OCI-LY1 (cell line): ENCODE measurements around the gene PIGN.
A peak's percentile ranks its signal among the peaks of the same experiment; 100 is the strongest.

ENCODE experiments used
- H2AFZ ChIP-seq: fragments of 200-600 bp; sonication (generic), shearing (Covaris generic); 2 replicates; pipeline ENCODE4 v1.6.0; 2014; ENCODE audit warnings: antibody characterized with exemption, mild to moderate bottlenecking, low read length
- H3F3A ChIP-seq: fragments of 200-600 bp; sonication (generic), shearing (Covaris generic); 2 replicates; pipeline ENCODE4 v1.6.0; 2014; ENCODE audit warnings: mild to moderate bottlenecking, antibody characterized with exemption, low read length, moderate library complexity; ENCODE audit not compliant: insufficient read depth
- H3K27ac ChIP-seq: fragments of 200-600 bp; sonication (generic); 2 replicates; pipeline ENCODE4 v1.5.1; 2014; ENCODE audit warnings: low read length, mixed run types, mild to moderate bottlenecking, low read depth; ENCODE audit not compliant: poor library complexity, severe bottlenecking
- H3K27me3 ChIP-seq: fragments of 200-600 bp; sonication (generic); 2 replicates; pipeline ENCODE4 v1.6.0; 2014; ENCODE audit warnings: antibody characterized with exemption, mild to moderate bottlenecking, low read length, moderate library complexity; ENCODE audit not compliant: insufficient read depth
- H3K36me3 ChIP-seq: fragments of 200-600 bp; sonication (generic); 2 replicates; pipeline ENCODE4 v1.6.1; 2014; ENCODE audit warnings: mild to moderate bottlenecking, antibody characterized with exemption, low read length, moderate library complexity, mixed read lengths; ENCODE audit not compliant: insufficient read depth
- H3K4me1 ChIP-seq: fragments of 200-600 bp; sonication (generic); 2 replicates; pipeline ENCODE4 v1.5.1; 2014; ENCODE audit warnings: mild to moderate bottlenecking, low read length, moderate library complexity; ENCODE audit not compliant: insufficient read depth, severe bottlenecking
- H3K4me2 ChIP-seq: fragments of 200-600 bp; sonication (generic), shearing (Covaris generic); 2 replicates; pipeline ENCODE4 v1.6.1; 2014; ENCODE audit warnings: low read length
- H3K4me3 ChIP-seq: fragments of 200-600 bp; sonication (generic); 2 replicates; pipeline ENCODE4 v1.5.1; 2014; ENCODE audit warnings: low read length, low read depth, mild to moderate bottlenecking, mixed read lengths; ENCODE audit not compliant: poor library complexity, severe bottlenecking
- H3K79me2 ChIP-seq: fragments of 200-600 bp; shearing (Covaris generic); 2 replicates; pipeline ENCODE4 v1.6.1; 2016; ENCODE audit warnings: mixed run types, low read length, mixed read lengths; ENCODE audit not compliant: insufficient read depth
- H3K9ac ChIP-seq: fragments of 200-600 bp; sonication (generic), shearing (Covaris generic); 2 replicates; pipeline ENCODE4 v1.6.1; 2014; ENCODE audit warnings: mild to moderate bottlenecking, low read length, mixed read lengths
- H3K9me2 ChIP-seq: fragments of 200-600 bp; sonication (generic), shearing (Covaris generic); 2 replicates; pipeline ENCODE4 v1.6.1; 2014; ENCODE audit warnings: low read depth, mild to moderate bottlenecking, low read length, mixed read lengths
- H3K9me3 ChIP-seq: fragments of 200-600 bp; shearing (Covaris generic); 2 replicates; pipeline ENCODE4 v1.6.1; 2014; ENCODE audit warnings: low read length, mixed read lengths
- H4K20me1 ChIP-seq: fragments of 200-600 bp; sonication (generic), shearing (Covaris generic); 2 replicates; pipeline ENCODE4 v1.6.0; 2016; ENCODE audit warnings: mild to moderate bottlenecking, low read length; ENCODE audit not compliant: insufficient read depth
- EZH2 ChIP-seq: fragments of 200-600 bp; sonication (generic), shearing (Covaris generic); IDR thresholded peaks from 2 replicates; pipeline ENCODE4 v1.8.0; 2017; ENCODE audit warnings: borderline replicate concordance, mixed run types, mild to moderate bottlenecking, antibody characterized with exemption, low read length, moderate library complexity, mixed read lengths
- TF ChIP-seq, protein P1 (sequence below): fragments of 200-600 bp; sonication (generic), shearing (Covaris generic); IDR thresholded peaks from 2 replicates; pipeline ENCODE4 v1.5.1; 2017; ENCODE audit warnings: mild to moderate bottlenecking, antibody characterized with exemption, low read length, moderate library complexity, mixed read lengths

The PIGN gene

GRCh38 chr18:62138461-62139235 lies 48.2 kb downstream of the PIGN start:
- Histone ChIP-seq H3K36me3 (peaks cover 20% of the 10 kb centered on the region), H3K27me3 (no peaks in the 10 kb centered on the region), H3F3A (no peaks in the 10 kb centered on the region), H3K9me3 (no peaks in the 10 kb centered on the region), H3K4me1 (no peaks in the 10 kb centered on the region), H3K79me2 (no peaks in the 10 kb centered on the region), H3K9me2 (no peaks in the 10 kb centered on the region), H2AFZ (no peak overlapping the region), H3K4me2 (no peak overlapping the region), H3K27ac (no peak overlapping the region), H4K20me1 (no peaks in the 10 kb centered on the region), H3K9ac (no peak overlapping the region), H3K4me3 (no peak overlapping the region)
- TF ChIP-seq, protein P1, sequence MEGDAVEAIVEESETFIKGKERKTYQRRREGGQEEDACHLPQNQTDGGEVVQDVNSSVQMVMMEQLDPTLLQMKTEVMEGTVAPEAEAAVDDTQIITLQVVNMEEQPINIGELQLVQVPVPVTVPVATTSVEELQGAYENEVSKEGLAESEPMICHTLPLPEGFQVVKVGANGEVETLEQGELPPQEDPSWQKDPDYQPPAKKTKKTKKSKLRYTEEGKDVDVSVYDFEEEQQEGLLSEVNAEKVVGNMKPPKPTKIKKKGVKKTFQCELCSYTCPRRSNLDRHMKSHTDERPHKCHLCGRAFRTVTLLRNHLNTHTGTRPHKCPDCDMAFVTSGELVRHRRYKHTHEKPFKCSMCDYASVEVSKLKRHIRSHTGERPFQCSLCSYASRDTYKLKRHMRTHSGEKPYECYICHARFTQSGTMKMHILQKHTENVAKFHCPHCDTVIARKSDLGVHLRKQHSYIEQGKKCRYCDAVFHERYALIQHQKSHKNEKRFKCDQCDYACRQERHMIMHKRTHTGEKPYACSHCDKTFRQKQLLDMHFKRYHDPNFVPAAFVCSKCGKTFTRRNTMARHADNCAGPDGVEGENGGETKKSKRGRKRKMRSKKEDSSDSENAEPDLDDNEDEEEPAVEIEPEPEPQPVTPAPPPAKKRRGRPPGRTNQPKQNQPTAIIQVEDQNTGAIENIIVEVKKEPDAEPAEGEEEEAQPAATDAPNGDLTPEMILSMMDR, result no peak

DNA sequence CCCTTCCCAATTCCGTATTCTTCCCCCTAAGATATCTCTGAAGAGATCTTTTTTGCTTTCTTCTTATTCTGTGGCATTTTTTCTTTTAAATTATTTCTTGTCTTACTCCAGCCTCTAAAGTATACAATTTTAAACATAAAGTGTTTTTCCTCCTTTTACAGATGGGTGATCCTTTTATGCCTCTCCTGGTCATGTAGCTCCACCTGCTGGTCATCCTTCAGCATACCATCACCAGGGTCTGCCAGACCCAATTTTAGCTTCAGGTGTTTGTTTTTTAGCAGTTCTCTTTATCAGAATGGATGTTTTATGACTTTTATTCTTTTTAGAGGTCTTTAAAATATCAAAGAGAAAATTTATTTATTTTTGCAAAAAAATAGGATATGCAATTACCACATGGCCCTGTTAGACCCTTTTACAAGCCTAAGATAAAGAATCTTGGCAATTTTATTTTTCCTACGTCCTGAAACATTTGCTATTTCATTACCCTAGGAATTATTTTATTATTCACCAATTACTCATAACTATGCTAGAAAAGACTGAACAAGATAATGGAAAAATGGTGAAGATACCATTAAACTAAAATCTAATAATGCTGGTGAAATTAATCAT lies 55.5 kb downstream of the PIGN start:
- H3F3A ChIP-seq, result no peaks in the 10 kb centered on the region
- no peaks in the 10 kb centered on the region for H3K27me3 ChIP-seq

GRCh38 chr18:62128157-62128556 lies 58.7 kb downstream of the PIGN start:
- Histone ChIP-seq H2AFZ (no peak overlapping the region), H3K4me2 (no peak overlapping the region), H3K4me3 (no peak overlapping the region), H3K9ac (no peak overlapping the region), H3K9me2 (no peaks in the 10 kb centered on the region), H3K79me2 (no peaks in the 10 kb centered on the region), H3K4me1 (no peaks in the 10 kb centered on the region), H3K36me3 (no peaks in the 10 kb centered on the region), H3F3A (no peaks in the 10 kb centered on the region), H3K27me3 (no peaks in the 10 kb centered on the region), H4K20me1 (no peaks in the 10 kb centered on the region), H3K27ac (no peak overlapping the region), H3K9me3 (no peaks in the 10 kb centered on the region)
- TF ChIP-seq EZH2, result no peak
- TF ChIP-seq, protein P1, result no peak

More for the DNA sequence above, 55.5 kb downstream of the PIGN start:
- no peak for TF ChIP-seq EZH2
- TF ChIP-seq, protein P1, result peak; percentile 94
- H3K9me3 ChIP-seq, result no peaks in the 10 kb centered on the region
- H4K20me1 ChIP-seq, result no peaks in the 10 kb centered on the region
- H2AFZ ChIP-seq, result no peak overlapping the region
- no peak overlapping the region for H3K4me3 ChIP-seq
- no peaks in the 10 kb centered on the region for H3K36me3 ChIP-seq
- no peak overlapping the region for H3K9ac ChIP-seq
- no peaks in the 10 kb centered on the region for H3K4me1 ChIP-seq
- no peaks in the 10 kb centered on the region for H3K79me2 ChIP-seq
- H3K27ac ChIP-seq, result no peak overlapping the region
- H3K9me2 ChIP-seq, result no peaks in the 10 kb centered on the region
- H3K4me2 ChIP-seq, result no peak overlapping the region
